ENCODE measurements around the gene PPP2R5C. TPM values are rescaled to one million over a fixed set of nuclear protein-coding genes. Genes with fewer than 3 reads are reported as not detected.

The PPP2R5C gene
- total and polyA plus RNA-seq, 2 of the 8 experiments (the other 6 are each of a cell fraction or from before 2014, with no cell fraction given), result 49.6 to 95.9 TPM

DNA sequence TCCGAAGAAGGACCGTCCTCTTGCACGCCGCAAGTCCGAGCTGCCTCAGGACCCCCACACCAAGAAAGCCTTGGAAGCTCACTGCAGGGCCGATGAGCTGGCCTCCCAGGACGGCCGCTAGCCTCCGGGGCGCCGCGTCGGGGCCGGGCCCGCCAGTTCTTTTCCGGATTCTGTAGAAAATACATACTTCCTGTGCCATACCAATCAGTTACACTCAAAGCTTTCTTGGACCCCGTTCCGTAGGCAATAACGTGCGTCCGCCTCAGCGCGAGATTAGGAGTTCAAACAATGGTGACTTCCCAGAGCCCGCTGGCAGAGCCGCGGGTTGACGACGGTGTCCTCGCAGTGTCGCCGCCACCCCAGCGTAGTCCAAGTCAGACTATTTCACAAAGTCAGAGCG, 163.6 kb downstream of the PPP2R5C start (continued):
- TF ChIP-seq ASH2L (IDR thresholded peaks at IDR 0.05; ENCODE audit: low read length), result no peak
- TF ChIP-seq BACH1 (IDR thresholded peaks at IDR 0.05; ENCODE audit: low read length), result no peak
- no peak for TF ChIP-seq GTF2F1 (IDR thresholded peaks at IDR 0.05; ENCODE audit: borderline replicate concordance, low read depth, low read length)
- TF ChIP-seq KDM1A (IDR thresholded peaks at IDR 0.05; ENCODE audit: borderline replicate concordance, low read length), result no peak
